DOHH2 (cell line): Measurements from ENCODE around the gene UNKL.

ENCODE experiments used
- CTCF ChIP-seq: fragments of 200-600 bp; sonication (generic); IDR thresholded peaks from one replicate; pipeline ENCODE4 v1.5.1; 2014; ENCODE audit warnings: antibody characterized with exemption, mild to moderate bottlenecking, low read depth, low read length; ENCODE audit not compliant: poor library complexity, severe bottlenecking
- EZH2phosphoT487 ChIP-seq: fragments of 200-600 bp; sonication (generic); IDR thresholded peaks from 2 replicates; pipeline ENCODE4 v1.6.1; 2017; ENCODE audit warnings: borderline replicate concordance, mild to moderate bottlenecking, antibody characterized with exemption, low read length, moderate library complexity, mixed read lengths

- no peak for TF ChIP-seq CTCF
- TF ChIP-seq EZH2phosphoT487, result no peak
Measured at GRCh38 chr16:1442697-1443096, 28.2 kb upstream of the UNKL start.
